CD8-positive, alpha-beta memory T cell (primary cell): ENCODE results near the gene ETFBKMT. TPM values are rescaled to one million over a fixed set of nuclear protein-coding genes. Genes with fewer than 3 reads are reported as not detected.
"Not testable (repeated sequence)": the region's sequence is repeated elsewhere in the genome, so short reads cannot be mapped to it uniquely, and the experiment has no call there.

Experiments used
- CTCF ChIA-PET: fragments of 350-600 bp; sonication (Branson Sonifier 250); formaldehyde crosslinking; loops from one replicate; lab custom pipeline; 2021; ENCODE audit warnings: antibody characterized with exemption; lab: Charles Lee
- POLR2A ChIA-PET: fragments of 350-600 bp; sonication (Branson Sonifier 250); formaldehyde crosslinking; loops from one replicate; lab custom pipeline; 2021; ENCODE audit warnings: antibody characterized with exemption; lab: Charles Lee
- DNase-seq, 5 donors: peaks; one replicate each; pipeline versions ENCODE4 v3.0.0 to v3.0.0-alpha.2; 2020 to 2022; ENCODE audit warnings: mixed read lengths in 1 of 5
- H3K27ac ChIP-seq: one replicate; pipeline ENCODE4 v1.7.0; 2013; ENCODE audit warnings: low read depth, mild to moderate bottlenecking, low read length, moderate library complexity
- H3K27me3 ChIP-seq: 2 replicates; pipeline ENCODE4 v1.7.0; 2013; ENCODE audit warnings: low read length, mild to moderate bottlenecking; ENCODE audit not compliant: insufficient read depth, poor library complexity, severe bottlenecking
- H3K36me3 ChIP-seq: 2 replicates; pipeline ENCODE4 v1.7.0; 2013; ENCODE audit warnings: mild to moderate bottlenecking, low read length, moderate library complexity; ENCODE audit not compliant: insufficient read depth
- H3K4me1 ChIP-seq: 2 replicates; pipeline ENCODE4 v1.7.0; 2013; ENCODE audit warnings: mild to moderate bottlenecking, low read length, moderate library complexity; ENCODE audit not compliant: insufficient read depth
- H3K4me3 ChIP-seq: 2 replicates; pipeline ENCODE4 v1.7.0; 2013; ENCODE audit warnings: mild to moderate bottlenecking, low read length
- H3K9me3 ChIP-seq: 2 replicates; pipeline ENCODE4 v1.7.0; 2013; ENCODE audit warnings: mild to moderate bottlenecking, low read length
- H3K27ac Mint-ChIP-seq, 8 donors: one replicate each; pipeline ENCODE4 v1.8.0; 2020 to 2021; ENCODE audit warnings: mixed read lengths in 8 of 8, mild to moderate bottlenecking in 6 of 8, inconsistent platforms in 3 of 8, moderate library complexity in 3 of 8
- H3K27me3 Mint-ChIP-seq, 2 donors: one replicate each; pipeline ENCODE4 v1.8.0; 2020 to 2021; ENCODE audit warnings: mixed read lengths in 2 of 2, mild to moderate bottlenecking in 1 of 2, moderate library complexity in 1 of 2
- H3K36me3 Mint-ChIP-seq, 3 donors: one replicate each; pipeline ENCODE4 v1.8.0; 2020 to 2021; ENCODE audit warnings: mixed read lengths in 3 of 3, inconsistent platforms in 1 of 3, mild to moderate bottlenecking in 1 of 3
- H3K4me1 Mint-ChIP-seq, 3 donors: one replicate each; pipeline ENCODE4 v1.8.0; 2020 to 2021; ENCODE audit warnings: mixed read lengths in 3 of 3, inconsistent platforms in 1 of 3, mild to moderate bottlenecking in 1 of 3
- H3K4me3 Mint-ChIP-seq, 7 donors: one replicate each; pipeline ENCODE4 v1.8.0; 2020 to 2021; ENCODE audit warnings: mixed read lengths in 7 of 7, mild to moderate bottlenecking in 6 of 7, moderate library complexity in 4 of 7, inconsistent platforms in 2 of 7
- H3K9me3 Mint-ChIP-seq, 5 donors: one replicate each; pipeline ENCODE4 v1.8.0; 2020 to 2022; ENCODE audit warnings: mixed read lengths in 5 of 5, mild to moderate bottlenecking in 3 of 5, moderate library complexity in 2 of 5, inconsistent platforms in 1 of 5
- polyA plus RNA-seq: library from polyadenylated mRNA; unstranded; fragments of 300-500 nt; fragmentation: Illumina TruSeq; gene quantifications from one replicate; pipeline ENCODE4 v1.2.3, GENCODE V29; 2021
- total RNA-seq, 2 experiments: library from RNA; stranded (reverse); gene quantifications; one replicate each; pipeline ENCODE4 v1.2.3, GENCODE V29; 2021

Gene ETFBKMT
- total and polyA plus RNA-seq, 3 experiments from 2014 or later, result 0.85 to 1.4 (median 1.1) TPM

DNA sequence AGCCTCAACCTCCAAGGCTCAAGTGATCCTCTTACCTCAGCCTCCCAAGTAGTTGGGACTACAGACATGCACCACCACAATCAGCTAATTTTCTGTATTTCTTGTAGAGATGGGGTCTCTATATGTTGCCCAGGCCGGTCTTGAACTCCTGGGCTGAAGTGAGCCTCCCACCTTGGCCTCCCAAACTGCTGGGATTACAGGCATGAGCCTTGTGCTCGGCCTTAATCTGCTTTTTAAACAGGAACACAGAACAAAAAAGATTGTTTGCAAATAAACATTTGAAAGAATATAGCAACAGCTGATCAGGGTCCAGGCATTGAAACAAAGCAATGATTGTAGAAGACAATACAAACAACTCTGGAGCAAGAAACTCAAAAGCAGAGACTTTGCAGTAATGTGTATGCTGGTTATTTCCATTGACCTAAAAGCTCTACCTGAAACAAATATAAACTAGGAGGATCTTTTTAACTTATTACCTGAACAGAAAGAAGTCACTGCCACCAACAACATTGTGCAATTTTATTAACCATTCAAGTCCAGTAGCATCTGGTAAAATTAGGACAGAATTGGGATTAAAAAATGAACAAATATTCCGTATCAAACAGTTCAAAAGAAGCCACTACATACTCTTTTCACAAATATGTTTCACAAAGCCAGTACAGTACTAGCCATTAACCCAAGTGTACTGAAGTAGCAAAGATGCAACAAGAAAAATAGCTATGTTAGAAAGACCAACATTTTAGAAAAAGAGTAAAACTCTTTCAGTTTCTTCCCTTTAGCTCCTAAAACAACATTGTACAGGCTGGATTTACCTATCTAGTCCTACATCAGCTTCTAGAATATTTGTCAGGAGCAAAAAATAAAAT, 55.2 kb downstream of the ETFBKMT start:
- CTCF ChIA-PET, result interaction anchor here (0.5 to 1.1 kb wide), 3 partner anchors 13 to 265 kb away, joined by 3 read pairs; no protein-coding TSS in a partner anchor
- peak overlapping the region in 1 of 7 donors; percentile 45 for H3K4me3 Mint-ChIP-seq
- Histone ChIP-seq H3K9me3 (no peaks in the 10 kb centered on the region), H3K36me3 (no peaks in the 10 kb centered on the region), H3K27me3 (no peaks in the 10 kb centered on the region), H3K27ac (peak overlapping the region; percentile 67), H3K4me1 (no peaks in the 10 kb centered on the region), H3K4me3 (no peak overlapping the region)
- DNase-seq, result no peak
- no peak overlapping the region for H3K27ac Mint-ChIP-seq
- peaks cover 2 to 6% (median 4%) of the 10 kb centered on the region in 5 donors for H3K9me3 Mint-ChIP-seq
- peaks cover 3 to 16% (median 16%) of the 10 kb centered on the region in 3 donors for H3K4me1 Mint-ChIP-seq
- POLR2A ChIA-PET, result no interaction called here
- H3K36me3 Mint-ChIP-seq, result peaks cover 12 to 35% (median 25%) of the 10 kb centered on the region in 3 donors
- H3K27me3 Mint-ChIP-seq, result no peaks in the 10 kb centered on the region

DNA sequence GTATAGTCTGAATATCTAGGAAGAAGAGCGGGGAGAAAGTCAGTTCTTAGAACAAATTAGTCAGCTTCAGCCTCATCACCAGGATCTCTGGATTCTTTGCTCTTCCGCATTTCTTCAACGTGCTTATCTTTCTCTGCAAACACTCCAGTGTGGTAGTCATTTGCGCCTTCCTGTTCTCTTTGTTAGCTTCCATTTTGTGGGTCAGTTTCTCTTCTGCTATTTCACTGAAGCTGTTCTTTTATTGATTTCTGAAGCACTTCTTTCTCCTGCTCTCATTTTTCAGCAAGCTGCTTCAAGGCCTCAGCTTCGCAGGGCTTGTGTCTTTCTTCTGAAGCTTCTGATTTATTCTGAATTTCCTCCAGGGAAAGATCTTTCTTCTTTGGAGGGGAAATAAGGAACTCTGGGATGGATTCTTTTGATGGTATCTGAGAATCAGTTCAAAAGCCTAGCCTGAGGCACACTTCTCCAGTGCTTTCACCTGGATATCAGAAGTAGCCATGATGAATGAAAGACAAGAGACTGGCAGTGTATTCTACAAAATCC, 55.9 kb downstream of the ETFBKMT start:
- POLR2A ChIA-PET, result no interaction called here
- H3K27ac Mint-ChIP-seq, result no peak overlapping the region
- no peaks in the 10 kb centered on the region for H3K27me3 Mint-ChIP-seq
- CTCF ChIA-PET, result interaction anchor here (0.5 to 1.8 kb wide), 2 partner anchors 244 to 264 kb away, joined by 3 to 6 read pairs; partner anchors contain the start of gene RESF1
- peak overlapping the region in 1 of 7 donors; percentile 45 for H3K4me3 Mint-ChIP-seq
- Histone ChIP-seq H3K27me3 (no peaks in the 10 kb centered on the region), H3K36me3 (no peaks in the 10 kb centered on the region), H3K27ac (peak overlapping the region; percentile 67), H3K4me1 (peaks cover under 1% of the 10 kb centered on the region), H3K9me3 (no peaks in the 10 kb centered on the region), H3K4me3 (no peak overlapping the region)
- peaks cover 0 to 4% (median 2%) of the 10 kb centered on the region in 5 donors for H3K9me3 Mint-ChIP-seq
- H3K36me3 Mint-ChIP-seq, result peaks cover 10 to 32% (median 20%) of the 10 kb centered on the region in 3 donors
- H3K4me1 Mint-ChIP-seq, result peaks cover 3 to 16% (median 16%) of the 10 kb centered on the region in 3 donors
- DNase-seq, result no peak

DNA sequence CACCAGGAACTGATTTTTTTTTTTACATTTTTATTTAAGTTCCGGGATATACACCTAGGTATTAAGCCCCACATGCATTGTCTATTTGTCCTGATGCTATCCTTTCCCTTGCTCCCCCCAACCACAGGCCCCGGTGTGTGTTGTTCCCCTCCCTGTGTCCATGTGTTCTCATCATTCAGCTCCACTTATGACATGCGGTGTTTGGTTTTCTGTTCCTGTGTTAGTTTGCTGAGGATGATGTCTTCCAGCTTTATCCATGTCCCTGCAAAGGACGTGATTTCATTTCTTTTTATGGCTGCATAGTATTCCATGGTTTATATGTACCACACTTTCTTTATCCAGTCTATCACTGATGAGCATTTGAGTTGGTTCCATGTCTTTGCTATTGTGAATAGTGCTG, 57.5 kb downstream of the ETFBKMT start:
- CTCF ChIA-PET, result interaction anchor here (1.8 kb wide), 1 partner anchor 243 kb away, joined by 6 read pairs; the partner anchor contains the start of gene RESF1
- H3K27ac ChIP-seq, result peak overlapping the region; percentile 67
- peaks cover 17% of the 10 kb centered on the region for H3K4me1 ChIP-seq
- H3K36me3 ChIP-seq, H3K27me3 Mint-ChIP-seq, H3K9me3 Mint-ChIP-seq, H3K9me3 ChIP-seq, DNase-seq, H3K4me3 Mint-ChIP-seq, H3K27me3 ChIP-seq, POLR2A ChIA-PET: not testable (repeated sequence)
- peaks cover 10 to 32% (median 20%) of the 10 kb centered on the region in 3 donors for H3K36me3 Mint-ChIP-seq
- peak overlapping the region in 1 of 8 donors; percentile 70 for H3K27ac Mint-ChIP-seq
- H3K4me3 ChIP-seq, result peak overlapping the region; percentile 18
- H3K4me1 Mint-ChIP-seq, result peaks cover 19 to 33% (median 29%) of the 10 kb centered on the region in 3 donors

DNA sequence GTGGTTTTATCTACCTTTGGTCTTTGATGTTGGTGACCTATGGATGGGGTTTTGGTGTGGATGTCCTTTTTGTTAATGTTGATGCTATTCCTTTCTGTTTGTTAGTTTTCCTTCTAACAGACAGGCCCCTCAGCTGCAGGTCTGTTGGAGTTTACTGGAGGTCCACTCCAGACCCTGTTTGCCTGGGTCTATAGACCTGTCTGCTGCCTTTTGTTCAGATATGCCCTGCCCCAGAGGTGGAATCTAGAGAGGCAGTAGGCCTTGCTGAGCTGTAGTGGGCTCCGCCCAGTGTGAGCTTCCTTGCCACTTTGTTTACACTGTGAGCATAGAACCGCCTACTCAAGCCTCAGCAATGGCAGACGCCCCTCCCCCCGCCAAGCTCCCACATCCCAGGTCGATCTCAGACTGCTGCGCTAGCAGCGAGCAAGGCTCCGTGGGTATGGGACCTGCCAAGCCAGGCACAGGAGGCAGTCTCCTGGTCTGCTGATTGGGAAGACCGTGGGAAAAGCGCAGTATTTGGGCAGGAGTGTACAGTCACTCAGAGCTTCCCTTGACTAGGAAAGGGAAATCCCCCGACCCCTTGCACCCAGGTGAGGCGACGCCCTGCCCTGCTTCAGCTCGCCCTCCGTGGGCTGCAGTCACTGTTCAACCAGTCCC, 59.2 kb downstream of the ETFBKMT start:
- H3K4me3 ChIP-seq, H3K36me3 ChIP-seq, H3K27ac ChIP-seq, H3K9me3 ChIP-seq, CTCF ChIA-PET, DNase-seq, POLR2A ChIA-PET, H3K4me3 Mint-ChIP-seq, H3K9me3 Mint-ChIP-seq, H3K27me3 Mint-ChIP-seq, H3K27me3 ChIP-seq: not testable (repeated sequence)
- H3K4me1 ChIP-seq, result peaks cover 31% of the 10 kb centered on the region
- H3K27ac Mint-ChIP-seq, result peak overlapping the region in 2 of 8 donors; percentile 25 to 40
- peaks cover 10 to 32% (median 20%) of the 10 kb centered on the region in 3 donors for H3K36me3 Mint-ChIP-seq
- H3K4me1 Mint-ChIP-seq, result peaks cover 36 to 49% (median 46%) of the 10 kb centered on the region in 3 donors

DNA sequence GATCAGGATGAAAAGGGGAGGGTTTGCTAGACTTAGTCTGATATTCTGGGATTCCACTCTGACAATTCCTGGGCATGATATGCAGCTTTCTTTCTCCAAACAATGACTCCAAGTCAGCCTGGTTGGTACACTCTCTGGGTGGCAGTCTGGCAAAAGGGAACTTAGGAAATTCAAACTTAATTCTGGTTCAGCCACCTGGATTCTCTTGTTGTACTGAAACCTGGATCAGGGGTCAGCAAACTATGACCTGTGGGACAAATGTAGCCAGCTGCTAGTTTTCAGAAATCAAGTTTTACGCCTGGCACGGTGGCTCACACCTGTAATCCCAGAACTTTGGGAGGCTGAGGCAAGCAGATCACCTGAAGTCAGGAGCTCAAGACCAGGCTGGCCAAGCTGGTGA, 63.1 kb downstream of the ETFBKMT start:
- Histone ChIP-seq H3K4me1 (peaks cover 44% of the 10 kb centered on the region), H3K4me3 (peak overlapping the region; percentile 3), H3K9me3 (no peaks in the 10 kb centered on the region), H3K27me3 (no peaks in the 10 kb centered on the region), H3K36me3 (no peaks in the 10 kb centered on the region), H3K27ac (peak overlapping the region; percentile 0)
- DNase-seq, result no peak
- Mint-ChIP-seq H3K27ac (peak overlapping the region; percentile 87 to 97 (median 92)), H3K36me3 (peaks cover 14 to 20% (median 16%) of the 10 kb centered on the region in 3 donors), H3K27me3 (peaks cover 0 to 2% of the 10 kb centered on the region in 2 donors), H3K4me3 (peak overlapping the region; percentile 19 to 86 (median 77)), H3K4me1 (peaks cover 59 to 88% (median 79%) of the 10 kb centered on the region in 3 donors), H3K9me3 (no peaks in the 10 kb centered on the region)
- ChIA-PET CTCF (interaction anchor here (0.6 to 1.7 kb wide), 4 partner anchors 10 to 236 kb away, joined by 3 to 5 read pairs (median 3); no protein-coding TSS in a partner anchor), POLR2A (interaction anchor here (0.6 to 1.7 kb wide), 6 partner anchors 20 to 278 kb away, joined by 3 to 6 read pairs (median 3); partner anchors contain the start of gene RESF1)

Other genes with a start within 250 kb of the ETFBKMT start
- gene DENND5B, start 68.6 kb upstream of the ETFBKMT start, total RNA-seq, result under 1 TPM in 1 of 2 experiments, not detected in 1; 0.04 TPM
- gene DENND5B, start 68.6 kb upstream of the ETFBKMT start, polyA plus RNA-seq, result not detected
- gene AMN1, start 69.3 kb downstream of the ETFBKMT start, total RNA-seq, result 1 to 10 TPM; 2.6 to 3.8 TPM
- 10.9 TPM for gene AMN1, start 69.3 kb downstream of the ETFBKMT start, polyA plus RNA-seq